Panc1 (cell line): ENCODE measurements around the gene NAB2. TPM values are rescaled to one million over a fixed set of nuclear protein-coding genes. Genes with fewer than 3 reads are reported as not detected.

ENCODE experiments used
- ATAC-seq: fragments of 200-7000 bp; cut with Tn5 transposase; 2 replicates; pipeline ENCODE4 v1.9.1; 2020; ENCODE audit warnings: mild to moderate bottlenecking, moderate library complexity
- BruUV-seq: library from RNA; stranded (reverse); fragments of 400-500 nt; replicated peaks from 2 replicates; lab custom pipeline; 2021; lab: Mats Ljungman, UMichigan
- CTCF ChIA-PET: fragments of 300-600 bp; sonication (Branson Sonifier 250); formaldehyde crosslinking; loops from one replicate; lab custom pipeline; 2022; ENCODE audit warnings: antibody characterized with exemption; lab: Charles Lee
- POLR2A ChIA-PET: fragments of 300-600 bp; sonication (Branson Sonifier 250); formaldehyde crosslinking; loops from one replicate; lab custom pipeline; 2022; ENCODE audit warnings: antibody characterized with exemption; lab: Charles Lee
- DNase-seq: peaks from one replicate; pipeline ENCODE4 v3.0.0-alpha.2; 2010; ENCODE audit warnings: low read depth, low spot score
- H3K27ac ChIP-seq: 2 replicates; pipeline ENCODE4 v1.5.1; 2011; ENCODE audit warnings: mild to moderate bottlenecking, low read length, inconsistent platforms
- H3K27me3 ChIP-seq: fragments of 200-500 bp; sonication (Bioruptor generic); 2 replicates; pipeline ENCODE4 v1.6.0; 2014; ENCODE audit warnings: low read length, inconsistent platforms; ENCODE audit not compliant: control insufficient read depth, insufficient read depth
- H3K36me3 ChIP-seq: fragments of 200-500 bp; sonication (Bioruptor generic); 2 replicates; pipeline ENCODE4 v1.5.1; 2014; ENCODE audit warnings: inconsistent platforms, mild to moderate bottlenecking, low read length, moderate library complexity; ENCODE audit not compliant: control insufficient read depth, insufficient read depth
- H3K4me1 ChIP-seq: 2 replicates; pipeline ENCODE4 v1.5.1; 2011; ENCODE audit warnings: inconsistent platforms, mild to moderate bottlenecking, low read length, moderate library complexity; ENCODE audit not compliant: control insufficient read depth, insufficient read depth
- H3K4me3 ChIP-seq, 2 experiments: 2 replicates each; pipeline ENCODE4 v1.5.1; 2011 to 2012; ENCODE audit warnings: low read depth in 2 of 2, low read length in 2 of 2, mild to moderate bottlenecking in 2 of 2, inconsistent platforms in 1 of 2, moderate library complexity in 1 of 2
- H3K9me3 ChIP-seq: fragments of 200-500 bp; sonication (Bioruptor generic); 2 replicates; pipeline ENCODE4 v1.5.1; 2014; ENCODE audit warnings: low read depth, mild to moderate bottlenecking, inconsistent platforms, low read length, moderate library complexity; ENCODE audit not compliant: control insufficient read depth, insufficient read depth
- CTCF ChIP-seq: fragments of 450-650 bp; IDR thresholded peaks from 2 replicates; pipeline ENCODE4 v1.5.1; 2017; ENCODE audit warnings: mild to moderate bottlenecking
- POLR2AphosphoS5 ChIP-seq: IDR thresholded peaks from 2 replicates; pipeline ENCODE4 v1.6.1; 2012; ENCODE audit warnings: mild to moderate bottlenecking, low read depth, low read length, moderate library complexity
- REST ChIP-seq, 2 experiments: IDR thresholded peaks; 2 replicates each; pipeline ENCODE4 v1.6.1; 2011 to 2012; ENCODE audit warnings: low read depth in 2 of 2, control low read depth in 1 of 2, low read length in 1 of 2, mild to moderate bottlenecking in 1 of 2, moderate library complexity in 1 of 2; ENCODE audit not compliant: insufficient read depth in 1 of 2
- SIN3A ChIP-seq: IDR thresholded peaks from 2 replicates; pipeline ENCODE4 v1.6.1; 2012; ENCODE audit warnings: low read depth, mild to moderate bottlenecking, low read length, moderate library complexity, borderline replicate concordance; ENCODE audit not compliant: insufficient read depth
- TCF7L2 ChIP-seq: IDR thresholded peaks from 2 replicates; pipeline ENCODE4 v1.6.1; 2011; ENCODE audit warnings: mild to moderate bottlenecking, low read depth, low read length, inconsistent platforms
- in situ Hi-C: cut with HindIII; loops from 2 replicates; pipeline ENCODE4 v1.10.0; 2016; ENCODE audit warnings: low sequenced_read_pairs, low pct_unique_long_range_greater_than_20kb
- intact Hi-C: fragments of 100-400 bp; cut with micrococcal nuclease; formaldehyde crosslinking; loops from one replicate; pipeline ENCODE4 v1.10.0; 2022; ENCODE audit not compliant: unreplicated experiment
- total RNA-seq: library from RNA; stranded (reverse); gene quantifications from one replicate; pipeline ENCODE4 v1.2.1, GENCODE V29; 2021; ENCODE audit not compliant: unreplicated experiment

Gene NAB2
- total RNA-seq, 1 experiment from 2014 or later: 13.9 TPM

GRCh38 chr12:57127101-57127725, 38.3 kb downstream of the NAB2 start:
- Histone ChIP-seq H3K27ac (no peak overlapping the region), H3K4me3 (peak overlapping the region; percentile 78 to 81), H3K36me3 (no peaks in the 10 kb centered on the region), H3K27me3 (0 out of 2 replicates have a peak, but pooled peaks cover 3% of the 10 kb centered on the region), H3K4me1 (0 out of 2 replicates have a peak, but pooled peaks cover 5% of the 10 kb centered on the region), H3K9me3 (peaks cover 3% of the 10 kb centered on the region; the same call in 1 of the 2 replicates)
- CTCF ChIA-PET: interaction anchor here (0.7 to 1.4 kb wide), 9 partner anchors 15 to 116 kb away, joined by 3 to 11 read pairs (median 8); partner anchors contain the start of gene SHMT2
- intact Hi-C loops (no loop called here), in situ Hi-C loops (no loop called here)
- DNase-seq (no peak), ATAC-seq (peak; percentile 62)
- TF ChIP-seq REST (IDR thresholded peaks at IDR 0.05; ENCODE audit: insufficient read depth in 1 of 2, low read depth in 2 of 2, low read length in 1 of 2) (no peak), SIN3A (no peak), TCF7L2 (no peak), CTCF (no peak; the same call in 1 of the 2 replicates), POLR2AphosphoS5 (no peak)
- no TSS peak for BruUV-seq
- POLR2A ChIA-PET: interaction anchor here (0.7 kb wide), 1 partner anchor 43 kb away, joined by 5 read pairs; no protein-coding TSS in a partner anchor

GRCh38 chr12:57127726-57128518, 39.0 kb downstream of the NAB2 start, which contains the start of gene LRP1:
TSS of gene LRP1 (plus strand) at chr12:57128483. CDS start at chr12:57128965, 482 bp downstream.
- TF ChIP-seq TCF7L2 (peak; percentile 91), REST (IDR thresholded peaks at IDR 0.05; ENCODE audit: insufficient read depth in 1 of 2, low read depth in 2 of 2, low read length in 1 of 2) (no peak)
- H3K4me1 ChIP-seq: 0 out of 2 replicates have a peak, but pooled peaks cover 5% of the 10 kb centered on the region
- peak within 1 kb of the TSS; percentile 78 to 81 for H3K4me3 ChIP-seq
- ATAC-seq (peak; percentile 89), DNase-seq (peak; percentile 22)
- 0 out of 2 replicates have a peak, but pooled peaks cover 3% of the 10 kb centered on the region for H3K27me3 ChIP-seq
- peaks cover 3% of the 10 kb centered on the region; the same call in 1 of the 2 replicates for H3K9me3 ChIP-seq
- ChIA-PET POLR2A (interaction anchor here (0.5 to 0.7 kb wide), 4 partner anchors 11 to 86 kb away, joined by 3 to 5 read pairs (median 3); no protein-coding TSS in a partner anchor), CTCF (interaction anchor here (0.6 to 1.3 kb wide), 16 partner anchors 16 to 115 kb away, joined by 3 to 10 read pairs (median 4); partner anchors contain the start of genes LRP1-AS and SHMT2)
- no peaks in the 10 kb centered on the region for H3K36me3 ChIP-seq
- intact Hi-C loops (no loop called here), in situ Hi-C loops (no loop called here)
- no TSS peak for BruUV-seq
- H3K27ac ChIP-seq: peak within 1 kb of the TSS; percentile 62; the same call in 1 of the 2 replicates
